DOHH2 (cell line): ENCODE data around the gene NSD2.
"Not testable (repeated sequence)": the region's sequence is repeated elsewhere in the genome, so short reads cannot be mapped to it uniquely, and the experiment has no call there.

Experiments used
- H3F3A ChIP-seq: fragments of 200-600 bp; sonication (generic), shearing (Covaris generic); 2 replicates; pipeline ENCODE4 v1.6.0; 2016; ENCODE audit warnings: antibody characterized with exemption, mild to moderate bottlenecking; ENCODE audit not compliant: control insufficient read depth, insufficient read depth
- H3K27ac ChIP-seq: fragments of 200-600 bp; sonication (generic); 2 replicates; pipeline ENCODE4 v1.5.1; 2014; ENCODE audit warnings: low read depth, mild to moderate bottlenecking, low read length, moderate library complexity
- H3K27me3 ChIP-seq: fragments of 200-600 bp; sonication (generic); 2 replicates; pipeline ENCODE4 v1.6.1; 2014; ENCODE audit warnings: mild to moderate bottlenecking, low read length, mixed read lengths; ENCODE audit not compliant: control insufficient read depth
- H3K36me3 ChIP-seq: fragments of 200-600 bp; sonication (generic); 2 replicates; pipeline ENCODE4 v1.6.1; 2014; ENCODE audit warnings: mild to moderate bottlenecking, low read length, moderate library complexity, mixed read lengths; ENCODE audit not compliant: control insufficient read depth
- H3K4me1 ChIP-seq: fragments of 200-600 bp; sonication (generic); 2 replicates; pipeline ENCODE4 v1.6.1; 2014; ENCODE audit warnings: mild to moderate bottlenecking, low read length, mixed read lengths; ENCODE audit not compliant: control insufficient read depth
- H3K4me2 ChIP-seq: fragments of 200-600 bp; sonication (generic); 2 replicates; pipeline ENCODE4 v1.6.0; 2014; ENCODE audit warnings: mild to moderate bottlenecking, low read length, moderate library complexity
- H3K4me3 ChIP-seq: fragments of 200-600 bp; sonication (generic); 2 replicates; pipeline ENCODE4 v1.5.1; 2014; ENCODE audit warnings: mild to moderate bottlenecking, low read length, mixed read lengths
- H3K79me2 ChIP-seq: fragments of 200-600 bp; sonication (generic); 2 replicates; pipeline ENCODE4 v1.6.1; 2014; ENCODE audit warnings: mild to moderate bottlenecking, low read length, mixed read lengths; ENCODE audit not compliant: control insufficient read depth
- H3K9me2 ChIP-seq: fragments of 200-600 bp; sonication (generic); replicated peaks from 2 replicates; pipeline ENCODE4 v1.6.1; 2014; ENCODE audit warnings: mild to moderate bottlenecking, low read length, mixed read lengths; ENCODE audit not compliant: control insufficient read depth
- H3K9me3 ChIP-seq: fragments of 200-600 bp; sonication (generic); 2 replicates; pipeline ENCODE4 v1.6.1; 2014; ENCODE audit warnings: antibody characterized with exemption, low read length, mixed read lengths; ENCODE audit not compliant: control insufficient read depth, insufficient read depth
- H4K20me1 ChIP-seq: fragments of 200-600 bp; sonication (generic); 2 replicates; pipeline ENCODE4 v1.6.0; 2014; ENCODE audit warnings: low read depth, mild to moderate bottlenecking, antibody characterized with exemption, low read length, moderate library complexity; ENCODE audit not compliant: control insufficient read depth, insufficient read depth
- EZH2phosphoT487 ChIP-seq: fragments of 200-600 bp; sonication (generic); IDR thresholded peaks from 2 replicates; pipeline ENCODE4 v1.6.1; 2017; ENCODE audit warnings: borderline replicate concordance, mild to moderate bottlenecking, antibody characterized with exemption, low read length, moderate library complexity, mixed read lengths
- TF ChIP-seq, protein P1 (sequence below): fragments of 200-600 bp; sonication (generic); IDR thresholded peaks from one replicate; pipeline ENCODE4 v1.5.1; 2014; ENCODE audit warnings: antibody characterized with exemption, mild to moderate bottlenecking, low read depth, low read length; ENCODE audit not compliant: poor library complexity, severe bottlenecking

The NSD2 gene

GRCh38 chr4:1992468-1993168 lies 121.4 kb downstream of the NSD2 start:
- Histone ChIP-seq H3K36me3 (peaks cover 50% of the 10 kb centered on the region), H3K4me3 (no peak overlapping the region), H3K27me3 (no peaks in the 10 kb centered on the region), H3K4me1 (peaks cover 6% of the 10 kb centered on the region; the same call in 1 of the 2 replicates), H3K9me3 (peaks cover under 1% of the 10 kb centered on the region; the same call in 1 of the 2 replicates), H3F3A (no peaks in the 10 kb centered on the region), H3K79me2 (peaks cover 65% of the 10 kb centered on the region), H3K27ac (no peak overlapping the region), H3K4me2 (no peak overlapping the region), H4K20me1 (no peaks in the 10 kb centered on the region), H3K9me2 (no peaks in the 10 kb centered on the region)
- TF ChIP-seq, protein P1, sequence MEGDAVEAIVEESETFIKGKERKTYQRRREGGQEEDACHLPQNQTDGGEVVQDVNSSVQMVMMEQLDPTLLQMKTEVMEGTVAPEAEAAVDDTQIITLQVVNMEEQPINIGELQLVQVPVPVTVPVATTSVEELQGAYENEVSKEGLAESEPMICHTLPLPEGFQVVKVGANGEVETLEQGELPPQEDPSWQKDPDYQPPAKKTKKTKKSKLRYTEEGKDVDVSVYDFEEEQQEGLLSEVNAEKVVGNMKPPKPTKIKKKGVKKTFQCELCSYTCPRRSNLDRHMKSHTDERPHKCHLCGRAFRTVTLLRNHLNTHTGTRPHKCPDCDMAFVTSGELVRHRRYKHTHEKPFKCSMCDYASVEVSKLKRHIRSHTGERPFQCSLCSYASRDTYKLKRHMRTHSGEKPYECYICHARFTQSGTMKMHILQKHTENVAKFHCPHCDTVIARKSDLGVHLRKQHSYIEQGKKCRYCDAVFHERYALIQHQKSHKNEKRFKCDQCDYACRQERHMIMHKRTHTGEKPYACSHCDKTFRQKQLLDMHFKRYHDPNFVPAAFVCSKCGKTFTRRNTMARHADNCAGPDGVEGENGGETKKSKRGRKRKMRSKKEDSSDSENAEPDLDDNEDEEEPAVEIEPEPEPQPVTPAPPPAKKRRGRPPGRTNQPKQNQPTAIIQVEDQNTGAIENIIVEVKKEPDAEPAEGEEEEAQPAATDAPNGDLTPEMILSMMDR, result no peak

- no peaks in the 10 kb centered on the region for H4K20me1 ChIP-seq
- no peaks in the 10 kb centered on the region for H3F3A ChIP-seq
- peaks cover 70% of the 10 kb centered on the region for H3K79me2 ChIP-seq
- H3K4me2 ChIP-seq, result no peak overlapping the region
- TF ChIP-seq, protein P1, result no peak
- TF ChIP-seq EZH2phosphoT487, result no peak
- H3K36me3 ChIP-seq, result peaks cover 50% of the 10 kb centered on the region
- no peak overlapping the region for H3K27ac ChIP-seq
- H3K9me2 ChIP-seq, result no peaks in the 10 kb centered on the region
- H3K27me3 ChIP-seq, result no peaks in the 10 kb centered on the region
- H3K4me3 ChIP-seq, result no peak overlapping the region
- H3K9me3 ChIP-seq, result peaks cover 6% of the 10 kb centered on the region; the same call in 1 of the 2 replicates
- H3K4me1 ChIP-seq, result peaks cover 6% of the 10 kb centered on the region; the same call in 1 of the 2 replicates
Observed at GRCh38 chr4:1993169-1993516, 122.0 kb downstream of the NSD2 start.

GRCh38 chr4:1993718-1994516 lies 122.7 kb downstream of the NSD2 start:
- not testable (repeated sequence) for H3K9me2 ChIP-seq, H3K27me3 ChIP-seq, H3K27ac ChIP-seq, H3K4me3 ChIP-seq, H3F3A ChIP-seq, H4K20me1 ChIP-seq, H3K4me1 ChIP-seq, H3K4me2 ChIP-seq
- H3K79me2 ChIP-seq, result peaks cover 78% of the 10 kb centered on the region
- H3K36me3 ChIP-seq, result peaks cover 54% of the 10 kb centered on the region
- peaks cover 10% of the 10 kb centered on the region; the same call in 1 of the 2 replicates for H3K9me3 ChIP-seq

DNA sequence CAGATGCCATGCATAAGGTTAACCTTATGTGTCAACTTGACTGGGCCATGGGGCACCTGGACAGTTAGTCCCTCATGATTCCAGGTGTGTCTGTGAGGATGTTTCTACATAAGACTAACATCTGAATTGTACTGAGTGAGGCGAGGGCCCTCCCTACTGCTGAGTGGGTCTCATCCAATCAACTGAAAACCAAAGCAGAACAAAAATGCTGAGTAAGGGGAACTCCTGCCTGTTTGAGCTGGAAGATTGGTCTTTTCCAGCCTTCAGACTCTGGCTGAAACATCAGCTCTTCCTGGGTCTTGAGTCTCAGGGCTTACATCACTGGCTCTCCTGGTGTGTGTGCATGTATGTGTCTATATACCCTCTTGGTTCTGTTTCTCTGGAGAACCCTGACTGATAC lies 123.7 kb downstream of the NSD2 start:
- TF ChIP-seq EZH2phosphoT487, result no peak
- TF ChIP-seq, protein P1, result no peak
- H4K20me1 ChIP-seq, result no peaks in the 10 kb centered on the region

More for the DNA sequence above, 123.7 kb downstream of the NSD2 start:
- Histone ChIP-seq H3K27ac (no peak overlapping the region), H3K4me2 (no peak overlapping the region), H3K36me3 (peaks cover 56% of the 10 kb centered on the region), H3F3A (no peaks in the 10 kb centered on the region), H3K4me1 (peaks cover 6% of the 10 kb centered on the region; the same call in 1 of the 2 replicates), H3K9me2 (no peaks in the 10 kb centered on the region), H3K27me3 (no peaks in the 10 kb centered on the region), H3K9me3 (peaks cover 20% of the 10 kb centered on the region; the same call in 1 of the 2 replicates), H3K79me2 (peaks cover 88% of the 10 kb centered on the region), H3K4me3 (no peak overlapping the region)
